NB4 (cell line): ENCODE data around the gene EIF4B.

Experiments used
- CTCF ChIP-seq: IDR thresholded peaks from one replicate; pipeline ENCODE4 v1.5.1; 2012; ENCODE audit warnings: low read depth, low read length
- MAX ChIP-seq: IDR thresholded peaks from 2 replicates; pipeline ENCODE4 v1.6.1; 2011; ENCODE audit warnings: low read depth, low read length
- POLR2A ChIP-seq: IDR thresholded peaks from 2 replicates; pipeline ENCODE4 v1.6.1; 2011; ENCODE audit warnings: mild to moderate bottlenecking; ENCODE audit not compliant: insufficient read length; ENCODE audit errors: extremely low read depth

GRCh38 chr12:53070877-53071492 lies 64.7 kb downstream of the EIF4B start:
- TF ChIP-seq CTCF (no peak), POLR2A (no peak), MAX (no peak)
